ENCODE results near the gene KRTAP22-2.

The KRTAP22-2 gene

GRCh38 chr21:30590297-30590696 lies at the start of gene KRTAP22-2:
Gene KRTAP22-2 (minus strand): TSS chr21:30590397.
- in situ Hi-C loops (cut with MboI; ENCODE audit: low sequenced_read_pairs), result no loop called here

- in situ Hi-C loops (cut with MboI; ENCODE audit: low sequenced_read_pairs), result no loop called here
Measured at GRCh38 chr21:30638686-30639085, 48.5 kb upstream of the KRTAP22-2 start.

GRCh38 chr21:30634906-30635305 lies 44.7 kb upstream of the KRTAP22-2 start, which contains the start of gene KRTAP20-2:
Gene KRTAP20-2 (plus strand): TSS chr21:30635206. CDS start chr21:30635264, 58 bp downstream.
- in situ Hi-C loops (cut with MboI; ENCODE audit: low sequenced_read_pairs), result no loop called here

- in situ Hi-C loops (cut with MboI; ENCODE audit: low sequenced_read_pairs), result no loop called here
Measured at GRCh38 chr21:30629200-30629599, 39.0 kb upstream of the KRTAP22-2 start.

- in situ Hi-C loops (cut with MboI; ENCODE audit: low sequenced_read_pairs), result no loop called here
Measured at GRCh38 chr21:30628109-30628508, 37.9 kb upstream of the KRTAP22-2 start.

GRCh38 chr21:30625449-30626165 lies 35.4 kb upstream of the KRTAP22-2 start:
- in situ Hi-C loops (cut with MboI; ENCODE audit: low sequenced_read_pairs), result no loop called here

GRCh38 chr21:30623362-30623761 lies 33.2 kb upstream of the KRTAP22-2 start:
- in situ Hi-C loops (cut with MboI; ENCODE audit: low sequenced_read_pairs), result no loop called here

- in situ Hi-C loops (cut with MboI; ENCODE audit: low sequenced_read_pairs), result no loop called here
Measured at GRCh38 chr21:30620522-30620921, 30.3 kb upstream of the KRTAP22-2 start, which contains the start of gene KRTAP20-4. Gene KRTAP20-4 (plus strand): TSS chr21:30620627.

- in situ Hi-C loops (cut with MboI; ENCODE audit: low sequenced_read_pairs), result no loop called here
Measured at GRCh38 chr21:30620080-30620479, 29.9 kb upstream of the KRTAP22-2 start.

GRCh38 chr21:30616125-30616524 lies 25.9 kb upstream of the KRTAP22-2 start, which contains the start of gene KRTAP20-1:
Gene KRTAP20-1 (plus strand): TSS chr21:30616425. CDS start chr21:30616455, 30 bp downstream.
- in situ Hi-C loops (cut with MboI; ENCODE audit: low sequenced_read_pairs), result no loop called here

- in situ Hi-C loops (cut with MboI; ENCODE audit: low sequenced_read_pairs), result no loop called here
Measured at GRCh38 chr21:30615199-30615598, 25.0 kb upstream of the KRTAP22-2 start.

- in situ Hi-C loops (cut with MboI; ENCODE audit: low sequenced_read_pairs), result no loop called here
Measured at GRCh38 chr21:30613836-30614235, 23.6 kb upstream of the KRTAP22-2 start, which contains the start of gene KRTAP6-1. Gene KRTAP6-1 (minus strand): TSS chr21:30613930. CDS start chr21:30613904, 26 bp downstream.

- in situ Hi-C loops (cut with MboI; ENCODE audit: low sequenced_read_pairs), result no loop called here
Measured at GRCh38 chr21:30612132-30612531, 21.9 kb upstream of the KRTAP22-2 start.

- in situ Hi-C loops (cut with MboI; ENCODE audit: low sequenced_read_pairs), result no loop called here
Measured at GRCh38 chr21:30605968-30606367, 15.8 kb upstream of the KRTAP22-2 start.

- in situ Hi-C loops (cut with MboI; ENCODE audit: low sequenced_read_pairs), result no loop called here
Measured at GRCh38 chr21:30600787-30601186, 10.6 kb upstream of the KRTAP22-2 start, which contains the start of gene KRTAP22-1. Gene KRTAP22-1 (plus strand): TSS chr21:30601087.

GRCh38 chr21:30598802-30599201 lies 8.6 kb upstream of the KRTAP22-2 start, which contains the start of gene KRTAP6-2:
Gene KRTAP6-2 (minus strand): TSS chr21:30598902. CDS start chr21:30598874, 28 bp downstream.
- in situ Hi-C loops (cut with MboI; ENCODE audit: low sequenced_read_pairs), result no loop called here

- in situ Hi-C loops (cut with MboI; ENCODE audit: low sequenced_read_pairs), result no loop called here
Measured at GRCh38 chr21:30592140-30592539, 1.9 kb upstream of the KRTAP22-2 start, which contains the start of gene KRTAP6-3. Gene KRTAP6-3 (plus strand): TSS chr21:30592440. CDS start chr21:30592446, 6 bp downstream.

GRCh38 chr21:30582870-30583269 lies 7.3 kb downstream of the KRTAP22-2 start:
- in situ Hi-C loops (cut with MboI; ENCODE audit: low sequenced_read_pairs), result no loop called here

GRCh38 chr21:30580132-30580531 lies 10.1 kb downstream of the KRTAP22-2 start:
- in situ Hi-C loops (cut with MboI; ENCODE audit: low sequenced_read_pairs), result no loop called here

GRCh38 chr21:30579346-30579745 lies 10.9 kb downstream of the KRTAP22-2 start:
- in situ Hi-C loops (cut with MboI; ENCODE audit: low sequenced_read_pairs), result no loop called here

- in situ Hi-C loops (cut with MboI; ENCODE audit: low sequenced_read_pairs), result no loop called here
Measured at GRCh38 chr21:30577766-30578165, 12.4 kb downstream of the KRTAP22-2 start.

- in situ Hi-C loops (cut with MboI; ENCODE audit: low sequenced_read_pairs), result no loop called here
Measured at GRCh38 chr21:30567617-30568016, 22.6 kb downstream of the KRTAP22-2 start.
